Skin of body (tissue), 2 donors: ENCODE results near the gene CAPN12. TPM values are rescaled to one million over a fixed set of nuclear protein-coding genes. Genes with fewer than 3 reads are reported as not detected.

Source experiments
- DNase-seq: peaks from one replicate; lab custom pipeline; 2025; lab: John Stamatoyannopoulos, UW
- total RNA-seq: library from RNA; depleted of rRNA; stranded (reverse); fragments of >200 nt; gene quantifications from one replicate; pipeline ENCODE4 v1.2.3, GENCODE V29; 2014

The CAPN12 gene
- total RNA-seq, 1 donor from 2014 or later = 6.0 TPM

- DNase-seq = no peak
Observed at GRCh38 chr19:38682195-38682867, 61.9 kb downstream of the CAPN12 start.

Other genes with a start within 250 kb of the CAPN12 start
- 0.59 TPM for gene MAP4K1, start 126.5 kb downstream of the CAPN12 start, total RNA-seq
- 193 TPM for gene EIF3K, start 125.3 kb downstream of the CAPN12 start, total RNA-seq
- gene ACTN4, start 96.8 kb downstream of the CAPN12 start, total RNA-seq = 152 TPM
- gene LGALS7, start 29.0 kb upstream of the CAPN12 start, total RNA-seq = 102 TPM
- gene LGALS7B, start 44.7 kb upstream of the CAPN12 start, total RNA-seq = 285 TPM
- 1.3 TPM for gene LGALS4, start 68.5 kb upstream of the CAPN12 start, total RNA-seq
- gene ECH1, start 87.3 kb upstream of the CAPN12 start, total RNA-seq = 50.1 TPM
- gene HNRNPL, start 105.5 kb upstream of the CAPN12 start, total RNA-seq = 205 TPM
- gene RINL, start 133.8 kb upstream of the CAPN12 start, total RNA-seq = 4.6 TPM
- gene SIRT2, start 155.1 kb upstream of the CAPN12 start, total RNA-seq = 46.1 TPM
- 5.0 TPM for gene NFKBIB, start 155.5 kb upstream of the CAPN12 start, total RNA-seq
- 3.6 TPM for gene CCER2, start 167.7 kb upstream of the CAPN12 start, total RNA-seq
- gene SARS2, start 186.3 kb upstream of the CAPN12 start, total RNA-seq = 7.0 TPM
- gene MRPS12, start 186.5 kb upstream of the CAPN12 start, total RNA-seq = 14.5 TPM
- 19.9 TPM for gene FBXO17, start 231.3 kb upstream of the CAPN12 start, total RNA-seq